A673 (cell line): ENCODE results near the gene MRPL14. TPM values are rescaled to one million over a fixed set of nuclear protein-coding genes. Genes with fewer than 3 reads are reported as not detected.

ENCODE experiments used
- BruUV-seq: library from RNA; stranded (reverse); fragments of 400-500 nt; replicated peaks from 2 replicates; lab custom pipeline; 2021; lab: Mats Ljungman, UMichigan
- CTCF ChIA-PET: fragments of 300-600 bp; sonication (Branson Sonifier 250); formaldehyde crosslinking; loops from one replicate; lab custom pipeline; 2022; ENCODE audit warnings: antibody characterized with exemption; lab: Charles Lee
- POLR2A ChIA-PET: fragments of 300-600 bp; sonication (Branson Sonifier 250); formaldehyde crosslinking; loops from one replicate; lab custom pipeline; 2022; ENCODE audit warnings: antibody characterized with exemption; ENCODE audit not compliant: low non-redundant PET; lab: Charles Lee
- DNase-seq: peaks from one replicate; pipeline ENCODE4 v3.0.0-alpha.2; 2015; ENCODE audit warnings: low spot score
- H3K27ac ChIP-seq: fragments of 200-600 bp; sonication (generic); 2 replicates; pipeline ENCODE4 v1.5.1; 2016; ENCODE audit warnings: mixed run types, low read depth, mild to moderate bottlenecking, mixed read lengths, antibody characterized with exemption, low read length; ENCODE audit not compliant: poor library complexity, severe bottlenecking
- H3K27me3 ChIP-seq: fragments of 200-600 bp; sonication (generic); replicated peaks from 2 replicates; pipeline ENCODE4 v1.6.1; 2017; ENCODE audit warnings: mixed run types, low read depth, mild to moderate bottlenecking, mixed read lengths, antibody characterized with exemption, low read length; ENCODE audit not compliant: insufficient read depth, poor library complexity
- H3K36me3 ChIP-seq: fragments of 200-600 bp; sonication (generic); 2 replicates; pipeline ENCODE4 v1.6.1; 2016; ENCODE audit warnings: mixed run types, mild to moderate bottlenecking, mixed read lengths, antibody characterized with exemption, low read length; ENCODE audit not compliant: insufficient read depth, poor library complexity, severe bottlenecking
- H3K4me1 ChIP-seq: fragments of 200-600 bp; sonication (generic); 2 replicates; pipeline ENCODE4 v1.6.1; 2017; ENCODE audit warnings: mixed run types, mild to moderate bottlenecking, mixed read lengths, antibody characterized with exemption, low read length; ENCODE audit not compliant: insufficient read depth, poor library complexity, severe bottlenecking
- H3K4me3 ChIP-seq: fragments of 200-600 bp; sonication (generic); 2 replicates; pipeline ENCODE4 v1.5.1; 2016; ENCODE audit warnings: low read depth, mixed run types, mild to moderate bottlenecking, mixed read lengths, low read length; ENCODE audit not compliant: poor library complexity, severe bottlenecking
- H3K9me3 ChIP-seq: fragments of 200-600 bp; sonication (generic); 2 replicates; pipeline ENCODE4 v1.6.1; 2016; ENCODE audit warnings: mixed run types, low read depth, mild to moderate bottlenecking, mixed read lengths, antibody characterized with exemption, low read length; ENCODE audit not compliant: poor library complexity, severe bottlenecking
- CTCF ChIP-seq: fragments of 300-800, 200-600 bp; sonication (generic); conservative IDR thresholded peaks from 2 replicates; pipeline ENCODE4 v1.5.1; 2017; ENCODE audit warnings: low read depth, mild to moderate bottlenecking, antibody characterized with exemption, low read length, moderate library complexity, mixed read lengths
- EZH2 ChIP-seq: fragments of 200-600 bp; sonication (generic); IDR thresholded peaks from 2 replicates; pipeline ENCODE4 v1.6.1; 2017; ENCODE audit warnings: borderline replicate concordance, low read depth, mild to moderate bottlenecking, mixed read lengths, antibody characterized with exemption, low read length; ENCODE audit not compliant: poor library complexity, severe bottlenecking
- intact Hi-C: fragments of 100-400 bp; cut with micrococcal nuclease; formaldehyde crosslinking; loops from one replicate; pipeline ENCODE4 v1.10.0; 2022; ENCODE audit not compliant: unreplicated experiment
- total RNA-seq: library from RNA; stranded (reverse); gene quantifications from 2 replicates; pipeline ENCODE4 v1.2.3, GENCODE V29; 2021

MRPL14 gene
- total RNA-seq, 1 experiment from 2014 or later = 78.8 TPM

- no peaks in the 10 kb centered on the region for H3K27me3 ChIP-seq
- H3K9me3 ChIP-seq = no peaks in the 10 kb centered on the region
- ChIA-PET CTCF (interaction anchor here (0.6 kb wide), 1 partner anchor 57 kb away, joined by 6 read pairs; no protein-coding TSS in a partner anchor), POLR2A (no interaction called here)
- H3K36me3 ChIP-seq = peaks cover 63% of the 10 kb centered on the region
- H3K27ac ChIP-seq = no peak overlapping the region
- no peak overlapping the region for H3K4me3 ChIP-seq
- DNase-seq = no peak
- no TSS peak for BruUV-seq
- H3K4me1 ChIP-seq = no peaks in the 10 kb centered on the region
- intact Hi-C loops = no loop called here
- TF ChIP-seq CTCF (no peak), EZH2 (no peak)
Observed at GRCh38 chr6:44110005-44110676, 17.1 kb downstream of the MRPL14 start.

- H3K4me3 ChIP-seq = no peak overlapping the region
- TF ChIP-seq EZH2 = no peak
- TF ChIP-seq CTCF = no peak
- BruUV-seq = no TSS peak
- intact Hi-C loops = no loop called here
- peaks cover 64% of the 10 kb centered on the region for H3K36me3 ChIP-seq
- no peaks in the 10 kb centered on the region for H3K27me3 ChIP-seq
- CTCF ChIA-PET = no interaction called here
- no peak for DNase-seq
- POLR2A ChIA-PET = no interaction called here
- no peaks in the 10 kb centered on the region for H3K4me1 ChIP-seq
- H3K9me3 ChIP-seq = no peaks in the 10 kb centered on the region
- no peak overlapping the region for H3K27ac ChIP-seq
Observed at GRCh38 chr6:44109212-44109611, 18.0 kb downstream of the MRPL14 start.

GRCh38 chr6:44108471-44108870, 18.8 kb downstream of the MRPL14 start:
- H3K36me3 ChIP-seq = peaks cover 62% of the 10 kb centered on the region
- no peak overlapping the region for H3K27ac ChIP-seq
- no peaks in the 10 kb centered on the region for H3K4me1 ChIP-seq
- H3K9me3 ChIP-seq = no peaks in the 10 kb centered on the region
- BruUV-seq = no TSS peak
- no peaks in the 10 kb centered on the region for H3K27me3 ChIP-seq
- no peak for DNase-seq
- POLR2A ChIA-PET = no interaction called here
- no peak overlapping the region for H3K4me3 ChIP-seq
- no peak for TF ChIP-seq EZH2
- TF ChIP-seq CTCF = no peak
- intact Hi-C loops = no loop called here
- CTCF ChIA-PET = interaction anchor here (0.6 kb wide), 1 partner anchor 9 kb away, joined by 8 read pairs; no protein-coding TSS in a partner anchor
